ENCODE results near the gene KREMEN2. TPM values are rescaled to one million over a fixed set of nuclear protein-coding genes. Genes with fewer than 3 reads are reported as not detected.

The KREMEN2 gene
- total and polyA plus RNA-seq, 2 of the 4 experiments (the other 2 are of a cell fraction): 0.03 TPM; not detected in 1

DNA sequence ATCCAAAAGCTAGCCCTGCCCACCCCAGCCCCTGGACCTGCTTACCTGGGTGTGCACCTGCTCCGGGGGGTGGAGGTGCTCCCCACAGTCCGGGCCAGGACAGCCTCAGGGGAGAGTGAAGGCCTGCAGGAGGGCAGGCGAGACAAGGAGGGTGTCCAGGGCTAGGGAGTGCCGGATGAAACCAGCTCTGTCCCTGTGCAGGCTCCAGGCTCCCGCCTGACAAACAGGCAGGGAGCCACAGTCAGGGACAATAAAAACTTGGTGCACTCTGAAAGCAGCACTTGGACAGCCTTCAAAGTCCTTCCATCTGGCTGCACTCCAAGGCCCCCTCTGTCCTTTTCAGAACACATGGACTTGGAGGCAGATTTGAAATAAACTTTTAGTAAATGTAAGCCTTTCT is 9.0 kb downstream of the KREMEN2 start (continued):
- TF ChIP-seq MAFK (IDR thresholded peaks at IDR 0.05; ENCODE audit: low read depth, low read length): no peak

- Histone ChIP-seq H3K27me3 (ENCODE audit: control insufficient read depth, insufficient read depth, low read length) (no peaks in the 10 kb centered on the region), H2AFZ (replicated peaks; ENCODE audit: low read length, poor library complexity) (no peak overlapping the region), H2BK5ac (ENCODE audit: low read depth, low read length, poor library complexity, severe bottlenecking) (no peak overlapping the region), H3K18ac (ENCODE audit: low read depth, low read length) (no peak overlapping the region), H3K56ac (ENCODE audit: extremely low read depth, insufficient read depth, low read length) (no peak overlapping the region), H2AK9ac (replicated peaks; ENCODE audit: low read depth, low read length, poor library complexity) (no peak overlapping the region), H3K4me1 (ENCODE audit: control insufficient read depth, insufficient read depth, low read length) (0 out of 2 replicates have a peak, but pooled peaks cover 2% of the 10 kb centered on the region), H4K20me1 (ENCODE audit: insufficient read depth, low read length) (peaks cover 20% of the 10 kb centered on the region), H4K8ac (ENCODE audit: low read depth in 2 of 2, low read length in 2 of 2) (no peak overlapping the region), H3K9me3 (ENCODE audit: control insufficient read depth, insufficient read depth, low read length) (no peaks in the 10 kb centered on the region), H3K4ac (ENCODE audit: low read depth, low read length) (no peak overlapping the region), H4K91ac (ENCODE audit: insufficient read depth, low read depth, low read length) (no peak overlapping the region), H3K79me1 (ENCODE audit: low read depth in 1 of 2, low read length in 2 of 2) (peaks cover 11 to 27% of the 10 kb centered on the region in 2 experiments), H3K14ac (replicated peaks; ENCODE audit: low read depth, low read length) (no peak overlapping the region), H2BK120ac (ENCODE audit: low read depth, low read length) (no peak overlapping the region), H3K4me3 (ENCODE audit: insufficient read depth, low read depth, low read length) (no peak overlapping the region), H3K23ac (ENCODE audit: low read depth, low read length) (no peak overlapping the region), H3K27ac (ENCODE audit: insufficient read depth, low read length) (no peak overlapping the region), H2BK15ac (ENCODE audit: low read depth, low read length) (no peak overlapping the region), H2BK20ac (ENCODE audit: low read depth, low read length) (no peak overlapping the region), H3K9ac (ENCODE audit: low read depth, low read length) (no peak overlapping the region), H3K4me2 (ENCODE audit: low read depth, low read length) (no peak overlapping the region), H3K36me3 (ENCODE audit: control insufficient read depth, insufficient read depth, low read length) (peaks cover 2% of the 10 kb centered on the region; the same call in 1 of the 2 replicates), H2AK5ac (ENCODE audit: low read depth, low read length) (no peak overlapping the region), H3K9me1 (ENCODE audit: insufficient read depth, low read length) (peaks cover 10% of the 10 kb centered on the region), H4K5ac (ENCODE audit: low read depth, low read length) (no peak overlapping the region)
- intact Hi-C loops (cut with micrococcal nuclease): no loop called here
- DNase-seq (no peak), ATAC-seq (ENCODE audit: low read depth) (no peak)
- BruUV-seq (replicated peaks): no TSS peak
- CTCF ChIA-PET: no interaction called here
- in situ Hi-C loops (cut with MboI; ENCODE audit: low sequenced_read_pairs): no loop called here
- dilution Hi-C loops (cut with HindIII; ENCODE audit: low sequenced_read_pairs, unreplicated experiment): no loop called here
- TF ChIP-seq RAD21 (IDR thresholded peaks at IDR 0.05; ENCODE audit: low read length) (no peak), SMC3 (IDR thresholded peaks at IDR 0.05; ENCODE audit: low read depth, low read length) (no peak), NFE2L2 (IDR thresholded peaks at IDR 0.05; ENCODE audit: low read depth, low read length) (no peak), BHLHE40 (IDR thresholded peaks at IDR 0.05; ENCODE audit: low read depth, low read length) (no peak), CHD1 (IDR thresholded peaks at IDR 0.05; ENCODE audit: low read depth, low read length) (no peak), CEBPB (IDR thresholded peaks at IDR 0.05; ENCODE audit: low read depth, low read length) (no peak), MAZ (IDR thresholded peaks at IDR 0.05; ENCODE audit: borderline replicate concordance, low read depth, low read length) (no peak), FOS (IDR thresholded peaks at IDR 0.05; ENCODE audit: low read depth, low read length) (no peak)
- TF ChIP-seq, protein P1, sequence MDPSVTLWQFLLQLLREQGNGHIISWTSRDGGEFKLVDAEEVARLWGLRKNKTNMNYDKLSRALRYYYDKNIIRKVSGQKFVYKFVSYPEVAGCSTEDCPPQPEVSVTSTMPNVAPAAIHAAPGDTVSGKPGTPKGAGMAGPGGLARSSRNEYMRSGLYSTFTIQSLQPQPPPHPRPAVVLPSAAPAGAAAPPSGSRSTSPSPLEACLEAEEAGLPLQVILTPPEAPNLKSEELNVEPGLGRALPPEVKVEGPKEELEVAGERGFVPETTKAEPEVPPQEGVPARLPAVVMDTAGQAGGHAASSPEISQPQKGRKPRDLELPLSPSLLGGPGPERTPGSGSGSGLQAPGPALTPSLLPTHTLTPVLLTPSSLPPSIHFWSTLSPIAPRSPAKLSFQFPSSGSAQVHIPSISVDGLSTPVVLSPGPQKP (IDR thresholded peaks at IDR 0.05; ENCODE audit: borderline replicate concordance, low read depth, low read length): no peak
- 80% methylated on average over 10 of the region's 17 CpGs; no CpG with 5 or more reads in 1 of the 2 experiments for WGBS, 2 experiments (ENCODE audit: extremely low coverage in 2 of 2, insufficient read length in 1 of 2)
- POLR2A ChIA-PET (ENCODE audit: unreplicated experiment): no interaction called here
Observed at GRCh38 chr16:2973605-2974318, 9.7 kb downstream of the KREMEN2 start.
